Measurements from ENCODE around the gene DGKG.

- no peak for TF ChIP-seq PTTG1 (tag; IDR thresholded peaks at IDR 0.05; ENCODE audit: low read depth)
- no peak for TF ChIP-seq BCL6 (CRISPR knock-in tag; IDR thresholded peaks at IDR 0.05)
- no peak for TF ChIP-seq SP2 (IDR thresholded peaks at IDR 0.05; ENCODE audit: extremely low read depth, low read depth, low read length, poor library complexity, severe bottlenecking)
- TF ChIP-seq RCOR1 (IDR thresholded peaks at IDR 0.05; ENCODE audit: borderline replicate concordance in 1 of 2, low read depth in 2 of 2, low read length in 2 of 2) = no peak
- no peak for TF ChIP-seq CTCF (IDR thresholded peaks at IDR 0.05 in 2 of 3, conservative IDR thresholded peaks at IDR 0.05 in 1 of 3; ENCODE audit: insufficient read depth in 2 of 3, low read depth in 1 of 3, low read length in 3 of 3)
- no peak for TF ChIP-seq ATF2 (CRISPR knock-in tag; IDR thresholded peaks at IDR 0.05)
- no peak for TF ChIP-seq ZNF511 (CRISPR knock-in tag; IDR thresholded peaks at IDR 0.05)
- TF ChIP-seq ZNF274 (IDR thresholded peaks at IDR 0.05; ENCODE audit: borderline replicate concordance, low read depth, low read length) = no peak
- TF ChIP-seq GTF2F1 (IDR thresholded peaks at IDR 0.05; ENCODE audit: low read depth, low read length) = no peak
- TF ChIP-seq KLF13 (tag; IDR thresholded peaks at IDR 0.05; ENCODE audit: borderline replicate concordance, low read depth) = no peak
- no peak for TF ChIP-seq IRF1 (CRISPR knock-in tag; IDR thresholded peaks at IDR 0.05; ENCODE audit: borderline replicate concordance)
Measured at GRCh38 chr3:186097663-186098451, 264.2 kb downstream of the DGKG start.
